HG03354 (cell line): ENCODE results near the gene XYLB.
"Not testable (repeated sequence)": the region's sequence is repeated elsewhere in the genome, so short reads cannot be mapped to it uniquely, and the experiment has no call there.

ENCODE experiments used
- ATAC-seq: cut with Tn5 transposase; IDR thresholded peaks from one replicate; pipeline ENCODE4 v1.9.1; 2021; ENCODE audit warnings: mild to moderate bottlenecking; ENCODE audit not compliant: unreplicated experiment, poor library complexity, severe bottlenecking

Gene XYLB

GRCh38 chr3:38346587-38347410, at the start of gene XYLB:
Gene XYLB, plus strand, starts transcription at chr3:38346785. Its CDS starts 84 bp downstream, at chr3:38346869.
- peak; percentile 99 for ATAC-seq

GRCh38 chr3:38297053-38297452, 49.5 kb upstream of the XYLB start:
- ATAC-seq: not testable (repeated sequence)

GRCh38 chr3:38297537-38297936, 49.0 kb upstream of the XYLB start:
- no peak for ATAC-seq

- no peak for ATAC-seq
Observed at GRCh38 chr3:38297947-38298711, 48.5 kb upstream of the XYLB start.

- no peak for ATAC-seq
Observed at GRCh38 chr3:38306941-38307340, 39.6 kb upstream of the XYLB start.

- ATAC-seq: no peak
Observed at GRCh38 chr3:38307599-38307998, 39.0 kb upstream of the XYLB start.

GRCh38 chr3:38308456-38308855, 38.1 kb upstream of the XYLB start:
- ATAC-seq: no peak

GRCh38 chr3:38311476-38311875, 35.1 kb upstream of the XYLB start:
- no peak for ATAC-seq

- no peak for ATAC-seq
Observed at GRCh38 chr3:38311941-38312340, 34.6 kb upstream of the XYLB start.

GRCh38 chr3:38312356-38312755, 34.2 kb upstream of the XYLB start:
- ATAC-seq: no peak

- no peak for ATAC-seq
Observed at GRCh38 chr3:38313263-38313662, 33.3 kb upstream of the XYLB start.

- no peak for ATAC-seq
Observed at GRCh38 chr3:38313695-38314094, 32.9 kb upstream of the XYLB start.

- ATAC-seq: no peak
Observed at GRCh38 chr3:38314112-38314763, 32.3 kb upstream of the XYLB start.

GRCh38 chr3:38314764-38315487, 31.7 kb upstream of the XYLB start:
- no peak for ATAC-seq

GRCh38 chr3:38315488-38316230, 30.9 kb upstream of the XYLB start:
- ATAC-seq: no peak

- no peak for ATAC-seq
Observed at GRCh38 chr3:38316356-38317191, 30.0 kb upstream of the XYLB start.

- ATAC-seq: no peak
Observed at GRCh38 chr3:38317192-38317759, 29.3 kb upstream of the XYLB start.
